HG03469 (cell line): ENCODE measurements around the gene TJP3.

Experiments used
- ATAC-seq: cut with Tn5 transposase; IDR thresholded peaks from one replicate; pipeline ENCODE4 v1.9.1; 2021; ENCODE audit warnings: mild to moderate bottlenecking, moderate library complexity, moderate number of reproducible peaks; ENCODE audit not compliant: unreplicated experiment

TJP3 gene

DNA sequence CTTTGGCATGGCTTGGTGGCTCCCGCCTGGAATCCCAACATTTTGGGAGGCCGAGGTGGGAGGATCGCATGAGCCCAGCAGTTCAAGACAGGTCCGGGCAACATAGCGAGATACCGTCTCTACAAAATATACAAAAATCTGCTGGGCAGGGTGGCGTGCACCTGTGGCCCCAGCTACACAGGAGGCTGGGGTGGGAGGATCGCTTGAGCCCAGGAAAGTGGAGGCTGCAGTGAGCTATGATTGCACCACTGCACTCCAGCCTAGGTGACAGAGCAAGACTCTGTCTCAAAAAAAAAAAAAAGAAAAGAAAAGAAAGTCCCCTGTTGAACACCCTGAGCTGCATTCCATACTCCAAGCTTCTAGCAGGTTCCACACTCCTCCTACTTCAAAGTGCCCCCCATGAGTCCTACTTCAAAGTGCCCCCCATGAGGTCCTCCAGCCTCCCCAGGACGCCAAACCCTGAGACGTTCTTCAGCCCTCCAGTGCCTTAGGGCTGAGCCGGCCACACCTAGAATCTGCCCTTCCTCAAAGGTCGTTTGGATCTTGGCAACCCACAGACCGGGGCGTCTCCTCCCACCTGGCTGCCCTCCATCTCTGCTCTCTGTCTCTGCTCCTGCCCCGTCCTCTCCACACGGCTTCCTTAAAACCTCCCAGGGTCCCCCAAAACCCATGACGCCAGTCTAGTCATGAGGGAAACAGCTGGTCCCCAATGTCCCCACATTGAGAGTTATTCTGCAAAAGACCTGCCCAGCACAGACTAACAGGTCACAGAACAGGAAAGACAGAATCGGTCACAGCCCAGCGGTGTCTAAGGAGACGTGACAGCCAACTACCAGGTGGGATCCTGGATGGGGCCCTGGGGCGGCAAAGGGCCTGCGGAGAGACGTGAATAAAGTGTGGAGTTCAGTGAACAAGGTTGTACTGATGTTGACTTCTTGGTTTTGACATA lies 4.8 kb downstream of the TJP3 start:
- no peak for ATAC-seq

DNA sequence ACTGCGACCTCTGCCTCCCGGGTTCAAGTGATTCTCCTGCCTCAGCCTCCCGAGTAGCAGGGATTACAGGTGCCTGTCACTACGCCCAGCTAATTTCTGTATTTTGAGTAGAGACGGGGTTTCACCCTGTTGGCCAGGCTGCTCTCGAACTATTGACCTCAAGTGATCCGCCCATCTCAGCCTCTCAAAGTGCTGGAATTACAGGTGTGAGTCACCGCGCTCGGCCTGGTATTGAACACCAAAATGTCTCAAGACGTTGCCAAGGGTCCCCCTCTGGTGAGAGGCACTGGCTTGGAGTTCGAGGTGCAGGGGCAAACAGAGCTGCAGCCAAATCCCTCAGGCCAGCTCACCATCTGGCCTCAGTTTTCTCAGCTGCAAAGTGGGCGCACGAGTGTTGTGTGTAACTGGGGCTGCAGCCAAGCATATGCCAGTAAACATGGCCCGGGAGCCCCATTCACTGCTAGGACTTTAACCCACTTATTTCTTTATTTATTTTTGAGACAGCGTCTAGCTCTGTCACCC lies 8.0 kb downstream of the TJP3 start:
- no peak for ATAC-seq

DNA sequence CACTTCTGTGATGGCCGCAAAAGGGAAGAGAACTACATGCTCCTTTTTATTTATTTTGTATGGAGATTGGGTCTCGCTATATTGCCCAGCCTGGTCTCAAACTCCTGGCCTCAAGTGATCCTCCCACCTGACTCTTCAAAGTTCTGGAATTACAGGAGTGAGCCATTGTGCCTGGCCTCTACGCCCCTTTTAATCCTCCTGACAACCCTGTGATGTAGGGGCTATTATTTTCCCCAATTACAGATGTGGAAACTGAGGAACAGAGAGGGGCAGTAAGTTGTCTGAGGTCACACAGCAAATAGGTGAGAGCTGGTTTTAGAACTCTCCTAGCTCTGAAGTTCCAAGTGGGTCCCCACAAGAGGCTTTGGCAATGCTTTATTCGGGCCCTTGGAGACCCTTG lies 11.7 kb downstream of the TJP3 start:
- no peak for ATAC-seq

DNA sequence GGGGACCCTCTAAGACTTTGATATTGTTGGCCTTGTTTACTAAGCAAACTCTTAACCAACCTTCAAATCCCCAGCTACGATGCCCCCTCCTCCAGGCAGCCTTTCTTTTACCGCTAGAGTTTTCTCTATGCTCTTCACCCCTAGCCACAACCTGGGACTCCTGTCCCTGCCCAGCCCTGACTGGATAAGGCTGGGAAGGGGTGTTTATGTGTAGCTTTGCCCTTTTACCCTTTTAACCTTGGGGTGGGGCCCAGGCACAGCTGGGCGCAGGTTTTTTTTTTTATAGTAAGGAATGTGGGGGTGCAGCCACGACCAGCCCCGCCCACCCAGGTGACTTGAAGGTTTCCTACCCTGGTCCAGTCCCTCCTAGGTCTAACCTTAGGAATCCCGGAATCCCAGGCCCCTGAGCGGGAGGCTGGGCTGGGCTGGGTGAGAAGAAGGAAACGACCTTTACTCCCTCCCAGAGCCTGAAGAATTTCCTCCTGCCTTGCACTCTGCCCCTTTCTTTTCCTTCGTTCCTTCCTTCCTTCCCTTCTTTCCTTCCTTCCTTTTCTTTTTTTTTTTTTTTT lies 12.2 kb downstream of the TJP3 start:
- ATAC-seq: no peak

DNA sequence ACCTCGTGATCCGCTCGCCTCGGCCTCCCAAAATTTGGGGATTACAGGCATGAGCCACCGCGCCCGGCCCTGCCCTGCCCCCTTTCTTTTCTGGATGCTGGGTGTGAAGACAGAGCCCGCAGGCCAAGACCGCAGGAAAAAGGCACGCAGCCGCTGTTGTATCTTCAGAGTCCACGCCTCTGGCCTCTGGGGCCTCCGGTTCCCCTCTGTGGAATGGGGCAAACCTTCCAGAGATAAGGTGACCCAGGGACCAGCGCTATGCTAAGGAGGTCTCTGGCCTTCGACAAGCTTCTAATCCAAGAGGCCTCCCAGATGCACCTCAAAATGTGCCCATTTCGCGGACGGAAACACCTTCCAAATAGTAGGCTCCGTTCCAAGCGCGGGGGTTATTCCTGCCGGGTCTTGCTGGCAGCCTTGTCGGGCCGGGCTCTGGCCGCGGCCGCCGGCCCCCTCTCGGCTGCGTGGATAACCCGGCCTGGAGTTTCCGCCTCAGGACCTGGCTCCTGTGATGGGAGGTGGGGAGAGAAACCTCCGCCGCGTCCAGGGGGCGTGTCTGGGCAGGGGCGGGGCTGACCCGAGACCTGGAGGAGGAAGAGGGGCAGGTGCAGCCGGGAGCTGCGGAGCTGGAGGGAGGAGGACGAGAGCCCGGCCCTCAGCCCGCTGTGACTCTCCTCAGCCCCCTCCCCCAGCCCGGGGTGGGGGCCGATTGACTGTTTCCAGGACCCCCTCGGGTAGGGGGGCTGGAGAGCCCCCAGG lies 13.1 kb downstream of the TJP3 start:
- ATAC-seq: no peak

DNA sequence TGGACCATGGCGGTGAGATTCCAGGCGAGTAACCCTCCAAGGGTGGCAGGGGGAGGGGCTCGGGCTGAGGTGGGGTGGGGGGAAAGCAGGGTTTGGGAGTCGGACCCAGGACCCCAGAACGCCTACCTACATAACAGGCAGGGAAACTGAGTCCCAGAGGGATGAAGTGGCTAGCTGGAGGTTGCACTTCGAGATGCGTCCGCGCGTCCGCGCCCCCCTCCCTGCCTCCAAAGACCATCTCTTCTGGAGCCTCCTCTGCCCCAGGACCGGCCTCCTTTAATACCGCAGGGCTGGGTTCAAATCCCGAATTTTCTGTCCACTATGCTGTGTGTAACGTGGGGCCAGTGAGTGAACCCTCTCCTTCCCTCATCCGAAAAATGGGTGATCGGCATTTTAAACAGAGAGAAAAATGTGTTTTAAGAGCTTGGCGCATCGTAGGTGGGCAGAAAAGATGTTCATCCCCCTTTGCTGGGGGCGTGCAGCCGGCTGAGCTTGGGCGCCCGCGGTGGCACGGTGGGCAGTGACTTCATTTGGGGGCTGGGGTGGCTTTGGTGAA lies 13.8 kb downstream of the TJP3 start:
- ATAC-seq: no peak

DNA sequence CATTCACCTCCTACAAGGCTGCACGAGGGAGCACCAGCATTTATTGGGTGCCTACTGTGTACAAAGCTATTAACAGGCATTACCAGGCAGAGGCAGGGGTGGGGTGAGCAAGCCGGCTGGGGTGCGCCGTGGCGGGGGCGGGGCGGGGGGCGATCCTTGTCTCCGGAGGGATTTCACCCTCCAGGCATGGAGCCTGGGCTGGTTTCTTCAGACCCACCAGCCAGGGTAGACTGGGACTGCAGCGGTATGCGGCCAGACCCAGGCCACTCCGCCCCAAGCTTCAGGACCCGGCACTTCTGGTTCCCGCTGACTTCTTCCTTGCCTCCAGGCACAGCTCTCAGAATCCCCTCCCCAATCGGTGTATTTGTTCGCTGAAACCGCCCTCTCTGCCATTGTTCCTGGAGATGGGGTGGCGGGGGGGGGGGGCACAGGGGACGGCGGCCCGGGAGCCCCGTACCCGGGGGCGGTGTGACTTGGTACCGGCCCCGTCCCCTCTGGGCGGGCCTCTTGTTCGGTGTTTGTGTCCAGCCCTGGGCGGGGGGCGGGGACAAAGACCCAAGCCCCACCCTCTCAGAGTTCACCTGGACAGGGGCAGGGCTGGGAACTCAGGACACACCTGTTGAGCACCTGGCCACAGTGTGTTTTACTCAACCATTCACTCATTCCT lies 14.4 kb downstream of the TJP3 start:
- no peak for ATAC-seq

DNA sequence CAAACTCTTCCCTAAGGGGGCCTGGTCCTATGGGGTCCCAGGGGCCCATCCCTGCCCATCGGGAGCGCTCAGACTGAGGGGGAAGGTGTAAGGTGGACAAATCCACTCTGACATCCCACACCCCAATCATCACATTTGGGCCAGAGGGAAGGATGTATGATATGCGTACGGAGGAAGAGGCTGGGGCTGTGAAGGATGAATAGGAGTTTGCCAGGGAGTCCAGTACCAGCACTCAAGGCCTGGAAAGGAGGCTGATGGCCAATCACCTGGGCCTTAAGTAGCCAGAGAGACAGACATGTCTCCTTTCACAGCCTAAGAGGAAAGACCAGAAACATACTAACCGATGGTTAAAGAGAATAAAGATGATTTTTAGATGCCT lies 14.9 kb downstream of the TJP3 start:
- no peak for ATAC-seq

DNA sequence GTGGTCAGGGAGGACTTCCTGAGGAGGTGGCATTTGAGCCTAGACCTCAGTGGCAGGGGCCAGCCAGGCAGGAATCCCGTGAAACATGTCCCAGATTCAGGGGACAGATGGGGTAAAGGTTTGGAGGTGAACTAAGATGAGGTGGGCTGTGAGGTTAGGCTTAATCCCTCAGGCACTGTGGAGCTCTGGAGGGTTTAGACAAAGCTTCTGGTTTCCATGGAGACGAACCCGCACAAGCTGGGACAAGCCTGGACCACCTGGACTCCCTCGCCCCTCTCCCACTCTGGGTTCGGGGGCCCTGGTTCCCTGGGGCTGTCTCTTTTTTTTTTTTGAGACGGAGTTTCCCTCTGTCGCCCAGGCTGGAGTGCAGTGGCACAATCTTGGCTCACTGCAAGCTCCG lies 15.7 kb downstream of the TJP3 start:
- no peak for ATAC-seq

DNA sequence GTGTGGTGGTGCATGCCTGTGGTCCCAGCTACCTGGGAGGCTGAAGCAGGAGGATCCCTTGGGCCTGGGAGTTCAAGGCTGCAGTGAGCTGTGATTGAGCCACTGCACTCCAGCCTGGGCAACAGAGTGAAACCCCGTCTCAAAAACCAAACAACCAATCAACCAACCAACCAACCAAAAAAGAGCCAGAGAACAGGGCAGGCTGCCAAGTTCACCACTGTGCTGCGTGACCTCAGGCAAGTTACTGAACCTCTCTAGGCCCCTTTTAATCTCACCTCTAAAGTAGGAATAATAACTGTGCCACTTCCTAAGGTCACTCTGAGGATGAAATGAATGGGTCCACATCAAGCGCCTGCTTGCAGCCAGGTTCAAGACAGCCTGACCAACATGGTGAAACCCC lies 16.9 kb downstream of the TJP3 start:
- ATAC-seq: no peak

DNA sequence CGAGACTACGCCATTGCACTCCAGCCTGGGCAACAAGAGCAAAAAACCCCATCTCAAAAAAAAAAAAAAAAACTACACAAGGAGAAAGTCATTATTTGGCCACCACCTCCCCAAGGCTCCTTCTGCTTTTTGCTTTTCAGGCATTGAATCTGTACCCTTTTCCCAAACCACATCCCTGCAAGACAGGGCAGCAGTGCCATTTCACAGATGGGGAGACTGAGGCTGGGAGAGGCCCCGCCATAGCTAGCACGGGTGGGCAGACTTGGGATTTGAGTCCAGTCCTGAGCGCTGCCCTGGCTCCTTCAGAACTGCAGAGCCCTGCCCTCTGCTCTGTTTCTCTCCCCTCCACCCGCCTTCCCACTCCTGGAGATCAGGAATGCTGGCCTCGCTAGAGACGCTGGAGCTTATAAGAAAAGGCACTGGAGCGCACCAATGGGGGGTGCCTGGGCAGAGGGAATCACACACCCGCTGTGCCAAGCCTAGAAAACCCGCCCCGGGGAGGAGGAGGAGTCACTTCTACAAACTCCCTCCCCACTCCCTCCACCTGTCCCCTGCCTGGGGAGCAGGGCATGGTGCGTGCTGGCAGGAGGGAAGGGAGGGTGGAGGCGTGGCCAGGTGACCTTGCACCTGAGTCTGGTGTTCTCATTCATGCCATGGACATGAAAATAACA lies 17.6 kb downstream of the TJP3 start:
- ATAC-seq: no peak

DNA sequence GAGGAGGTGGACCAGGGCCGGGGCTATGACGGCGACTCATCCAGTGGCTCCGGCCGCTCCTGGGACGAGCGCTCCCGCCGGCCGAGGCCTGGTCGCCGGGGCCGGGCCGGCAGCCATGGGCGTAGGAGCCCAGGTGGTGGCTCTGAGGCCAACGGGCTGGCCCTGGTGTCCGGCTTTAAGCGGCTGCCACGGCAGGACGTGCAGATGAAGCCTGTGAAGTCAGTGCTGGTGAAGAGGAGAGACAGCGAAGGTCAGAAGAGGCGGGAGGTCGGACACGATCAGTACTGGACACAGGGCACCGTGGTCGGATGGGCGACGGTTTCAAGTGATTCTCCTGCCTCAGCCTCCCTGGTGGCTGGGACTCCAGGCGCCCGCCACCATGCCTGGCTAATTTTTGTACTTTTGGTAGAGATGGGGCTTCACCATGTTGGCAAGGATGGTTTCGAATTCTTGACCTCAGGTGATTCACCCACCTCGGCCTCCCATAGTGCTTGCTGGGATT lies 22.3 kb downstream of the TJP3 start:
- no peak for ATAC-seq

DNA sequence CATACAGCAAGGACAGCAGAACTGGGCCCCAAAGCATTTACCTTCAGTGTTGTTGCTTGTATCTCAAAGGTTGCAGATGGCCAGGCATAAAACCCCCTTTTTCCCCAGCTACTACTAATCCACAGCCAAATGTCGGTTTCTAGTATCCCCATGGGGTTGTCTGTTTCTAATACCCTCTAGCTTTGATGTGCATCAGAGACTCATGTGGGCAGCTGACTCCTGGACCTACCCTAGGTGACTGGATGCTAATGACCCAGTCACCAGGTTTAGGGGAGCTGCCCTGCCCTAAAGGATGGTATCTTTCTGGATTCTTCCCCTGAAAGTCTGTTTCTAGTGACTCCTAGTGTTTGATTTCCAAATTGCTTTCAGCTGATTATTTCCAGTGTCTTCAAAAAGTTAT lies 23.9 kb downstream of the TJP3 start:
- no peak for ATAC-seq

DNA sequence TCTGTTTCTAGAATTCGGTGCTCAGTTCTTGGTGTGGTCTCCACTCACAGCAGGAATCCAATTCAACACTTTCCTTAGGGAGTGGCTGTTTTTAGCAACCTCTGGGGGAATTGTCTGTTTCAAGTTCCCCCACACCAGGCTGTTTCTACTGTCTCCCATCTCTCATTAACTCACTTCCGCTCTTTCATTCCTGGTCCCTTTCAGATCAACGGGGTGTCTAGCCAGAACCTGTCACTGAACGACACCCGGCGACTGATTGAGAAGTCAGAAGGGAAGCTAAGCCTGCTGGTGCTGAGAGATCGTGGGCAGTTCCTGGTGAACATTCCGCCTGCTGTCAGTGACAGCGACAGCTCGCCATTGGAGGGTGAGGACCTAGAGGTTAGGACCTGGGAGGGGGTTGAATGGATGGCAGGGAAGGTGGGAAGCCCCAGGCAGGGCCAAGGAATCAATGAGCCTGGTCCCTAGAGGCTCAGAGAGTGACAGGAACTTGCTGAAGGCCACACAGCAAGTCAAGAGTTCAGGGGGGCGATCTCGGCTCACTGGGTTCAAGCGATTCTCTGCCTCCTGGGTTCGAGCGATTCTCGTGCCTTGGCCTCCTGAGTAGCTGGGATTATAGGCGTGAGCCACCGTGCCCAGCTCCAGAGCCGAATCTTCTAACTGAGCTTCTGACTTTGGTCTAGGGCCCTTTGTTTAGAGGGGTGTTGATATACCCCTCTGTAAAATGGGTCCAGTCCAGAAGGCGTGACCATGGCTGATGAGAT lies 25.5 kb downstream of the TJP3 start:
- no peak for ATAC-seq

DNA sequence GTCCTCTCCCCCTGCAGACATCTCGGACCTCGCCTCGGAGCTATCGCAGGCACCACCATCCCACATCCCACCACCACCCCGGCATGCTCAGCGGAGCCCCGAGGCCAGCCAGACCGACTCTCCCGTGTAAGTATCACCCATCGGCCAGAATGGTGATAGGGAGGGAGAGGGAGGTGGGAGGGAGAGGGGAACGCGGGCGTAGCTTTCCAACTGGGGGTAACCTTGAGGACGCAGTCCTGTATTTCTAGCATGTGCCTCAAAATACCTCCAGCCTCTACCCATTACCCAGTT lies 26.1 kb downstream of the TJP3 start:
- ATAC-seq: no peak

DNA sequence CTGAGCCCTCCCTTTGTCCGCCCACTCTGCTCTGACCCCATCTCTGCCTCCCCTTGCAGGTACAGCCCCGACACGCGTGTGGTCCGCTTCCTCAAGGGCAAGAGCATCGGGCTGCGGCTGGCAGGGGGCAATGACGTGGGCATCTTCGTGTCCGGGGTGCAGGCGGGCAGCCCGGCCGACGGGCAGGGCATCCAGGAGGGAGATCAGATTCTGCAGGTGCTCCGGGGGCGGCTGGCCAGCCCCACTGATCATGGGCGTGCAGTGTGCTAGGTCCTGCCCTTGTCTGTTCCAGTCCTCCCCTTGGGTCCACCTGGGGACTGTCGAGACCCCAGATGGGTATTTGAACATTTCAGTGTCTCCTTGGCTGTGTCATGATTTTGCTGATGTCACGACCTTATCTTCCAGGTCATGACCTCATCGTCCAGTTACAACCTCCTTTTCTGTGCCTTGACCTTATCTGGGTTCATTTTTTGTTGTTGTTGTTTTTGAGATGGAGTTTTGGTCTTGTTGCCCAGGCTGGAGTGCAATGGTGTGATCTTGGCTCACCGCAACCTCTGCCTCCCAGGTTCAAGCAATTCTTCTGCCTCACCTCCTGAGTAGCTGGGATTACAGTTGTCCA lies 28.0 kb downstream of the TJP3 start:
- no peak for ATAC-seq

DNA sequence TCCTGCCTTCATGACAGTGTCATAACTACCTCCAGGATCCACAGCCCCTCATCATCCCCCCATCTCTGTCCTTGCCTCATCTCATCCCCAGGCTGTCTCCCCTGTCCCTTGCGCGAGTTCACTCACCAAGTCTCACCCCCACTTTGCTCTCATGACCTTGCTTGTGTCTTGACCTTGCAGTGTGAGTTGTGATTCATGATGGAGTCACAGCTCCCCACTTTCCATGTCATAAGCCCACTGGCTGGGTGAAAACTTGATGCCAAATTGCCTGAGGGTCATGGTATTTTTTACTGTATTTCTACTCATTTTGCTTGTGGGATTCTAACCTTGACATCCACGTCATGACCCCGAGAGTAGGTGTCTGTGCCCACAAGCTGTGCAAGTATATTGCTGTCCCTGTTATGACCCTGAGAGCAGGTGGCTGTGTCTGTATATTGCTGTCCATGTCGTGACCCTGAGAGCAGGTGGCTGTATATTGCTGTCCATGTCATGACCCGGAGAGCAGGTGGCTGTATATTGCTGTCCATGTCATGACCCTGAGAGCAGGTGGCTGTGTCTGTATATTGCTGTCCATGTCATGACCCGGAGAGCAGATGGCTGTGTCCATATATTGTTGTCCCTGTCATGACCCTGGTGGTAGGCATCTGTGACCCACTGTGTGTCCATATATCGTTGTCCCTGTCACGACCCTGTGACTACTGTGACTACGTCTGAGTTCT lies 29.5 kb downstream of the TJP3 start:
- ATAC-seq: no peak

DNA sequence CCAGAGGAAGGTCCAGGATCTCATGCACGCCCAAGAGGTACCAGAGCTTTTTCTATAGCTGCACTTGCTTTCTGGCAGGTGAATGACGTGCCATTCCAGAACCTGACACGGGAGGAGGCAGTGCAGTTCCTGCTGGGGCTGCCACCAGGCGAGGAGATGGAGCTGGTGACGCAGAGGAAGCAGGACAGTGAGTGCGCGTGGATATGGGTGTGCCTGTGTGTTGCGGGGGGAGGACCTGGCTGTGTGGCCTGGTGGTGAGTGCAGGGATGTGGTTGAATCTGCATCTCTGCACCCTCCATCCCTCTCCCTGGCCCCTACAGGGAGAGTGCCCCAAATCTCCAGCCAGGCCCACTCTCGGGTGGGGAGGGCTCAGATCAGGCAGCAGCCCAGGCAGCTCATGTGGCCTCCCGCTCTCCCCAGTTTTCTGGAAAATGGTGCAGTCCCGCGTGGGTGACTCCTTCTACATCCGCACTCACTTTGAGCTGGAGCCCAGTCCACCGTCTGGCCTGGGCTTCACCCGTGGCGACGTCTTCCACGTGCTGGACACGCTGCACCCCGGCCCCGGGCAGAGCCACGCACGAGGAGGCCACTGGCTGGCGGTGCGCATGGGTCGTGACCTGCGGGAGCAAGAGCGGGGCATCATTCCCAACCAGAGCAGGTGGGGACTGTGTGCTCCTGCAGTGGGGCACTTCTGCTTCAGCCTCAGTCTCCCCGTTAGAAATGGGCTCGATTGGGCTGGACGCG lies 30.5 kb downstream of the TJP3 start:
- ATAC-seq: no peak
